GM18520 (cell line): ENCODE measurements around the gene BZW2.
"Not testable (repeated sequence)": the region's sequence is repeated elsewhere in the genome, so short reads cannot be mapped to it uniquely, and the experiment has no call there.

Experiments
- ATAC-seq: cut with Tn5 transposase; IDR thresholded peaks from one replicate; pipeline ENCODE4 v1.9.1; 2021; ENCODE audit not compliant: unreplicated experiment

Gene BZW2

DNA sequence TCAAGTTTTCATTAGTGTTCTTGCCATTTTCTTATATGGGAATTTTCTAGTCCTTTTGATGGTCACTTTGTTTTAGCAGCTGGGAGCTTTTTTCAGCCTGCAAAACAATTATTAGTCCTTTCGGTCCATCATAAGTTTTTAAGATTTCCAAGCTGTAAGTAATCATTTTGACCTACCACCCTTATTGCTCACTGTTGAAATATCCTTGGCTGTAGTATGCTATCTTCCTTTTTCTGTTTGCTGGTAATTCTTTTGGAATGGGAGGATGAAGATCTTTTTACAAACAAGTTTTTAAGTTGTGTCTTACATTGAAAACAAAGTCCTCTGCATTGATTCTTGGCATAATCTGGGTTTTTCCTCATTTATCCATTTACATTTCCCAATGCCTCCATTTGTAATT is 24.0 kb downstream of the BZW2 start:
- no peak for ATAC-seq

DNA sequence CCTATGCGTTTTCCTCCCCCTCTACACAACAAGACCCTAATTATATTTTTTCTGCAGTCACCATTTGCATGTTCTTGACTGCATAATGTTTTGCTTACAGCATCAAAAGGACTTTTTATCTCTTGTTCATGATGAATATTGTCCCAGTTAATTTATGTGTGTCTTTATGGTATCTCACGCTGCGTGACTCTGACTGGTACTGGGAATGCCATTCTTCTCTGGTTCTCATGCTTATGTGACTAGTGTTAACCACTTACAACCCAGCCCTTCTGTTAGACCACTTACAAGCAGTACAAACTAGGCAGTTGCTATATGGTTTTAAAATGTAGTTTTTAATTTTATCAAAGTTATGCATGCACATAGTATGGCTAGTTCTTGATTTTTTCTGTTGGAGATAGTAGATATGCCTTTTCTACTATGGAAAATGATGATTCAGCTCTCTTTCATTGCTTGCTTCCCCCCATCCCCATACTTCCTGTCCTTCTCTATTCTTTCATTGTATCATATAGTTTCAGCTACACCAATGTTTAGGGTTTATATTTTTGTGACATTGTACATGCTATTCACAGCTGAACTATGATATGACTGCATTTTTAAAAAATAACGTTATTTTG is 24.9 kb downstream of the BZW2 start:
- ATAC-seq, result no peak

DNA sequence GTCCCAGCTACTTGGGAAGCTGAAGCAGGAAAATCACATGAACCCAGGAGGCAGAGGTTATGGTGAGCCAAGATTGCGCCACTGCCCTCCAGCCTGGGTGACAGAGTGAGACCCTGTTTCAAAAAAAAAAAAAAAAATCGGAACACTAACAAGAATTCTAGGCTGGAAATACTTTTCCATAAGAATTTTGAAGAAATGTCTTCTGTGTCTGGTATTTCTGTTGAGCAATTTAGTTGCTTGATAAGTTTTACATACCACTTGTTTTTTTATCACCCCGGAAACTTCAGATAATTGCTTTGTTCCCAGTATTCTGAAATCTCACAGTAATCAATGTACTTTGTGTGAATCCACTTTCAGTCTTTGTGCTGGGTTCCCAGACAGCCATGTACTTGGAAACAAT is 25.8 kb downstream of the BZW2 start:
- ATAC-seq, result no peak

- ATAC-seq, result no peak
Observed at GRCh38 chr7:16675277-16675676, 29.3 kb downstream of the BZW2 start.

GRCh38 chr7:16677978-16678494 is 32.1 kb downstream of the BZW2 start:
- ATAC-seq, result no peak

- not testable (repeated sequence) for ATAC-seq
Observed at GRCh38 chr7:16678645-16679566, 32.9 kb downstream of the BZW2 start.

- no peak for ATAC-seq
Observed at GRCh38 chr7:16684935-16685334, 39.0 kb downstream of the BZW2 start.

- ATAC-seq, result no peak
Observed at GRCh38 chr7:16685535-16685934, 39.6 kb downstream of the BZW2 start.

DNA sequence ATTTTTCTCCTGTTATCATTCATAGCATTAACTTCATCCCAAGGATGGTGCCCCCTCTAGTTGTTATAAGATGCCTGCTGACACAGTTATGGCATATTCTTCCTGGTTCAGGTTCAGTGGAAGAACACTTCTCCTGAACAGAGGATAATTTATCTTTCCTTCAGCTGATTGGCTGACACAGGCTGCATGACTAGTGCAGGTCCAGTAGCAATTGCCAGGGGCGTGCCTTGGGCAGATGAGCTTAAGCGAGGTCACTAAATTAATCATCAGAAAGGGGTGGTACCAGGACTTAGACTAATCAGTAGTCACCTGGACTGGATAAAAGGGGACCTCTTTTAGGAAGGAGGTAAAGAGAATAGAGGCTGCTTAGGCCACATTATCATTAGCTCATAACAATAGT is 42.3 kb downstream of the BZW2 start:
- no peak for ATAC-seq

DNA sequence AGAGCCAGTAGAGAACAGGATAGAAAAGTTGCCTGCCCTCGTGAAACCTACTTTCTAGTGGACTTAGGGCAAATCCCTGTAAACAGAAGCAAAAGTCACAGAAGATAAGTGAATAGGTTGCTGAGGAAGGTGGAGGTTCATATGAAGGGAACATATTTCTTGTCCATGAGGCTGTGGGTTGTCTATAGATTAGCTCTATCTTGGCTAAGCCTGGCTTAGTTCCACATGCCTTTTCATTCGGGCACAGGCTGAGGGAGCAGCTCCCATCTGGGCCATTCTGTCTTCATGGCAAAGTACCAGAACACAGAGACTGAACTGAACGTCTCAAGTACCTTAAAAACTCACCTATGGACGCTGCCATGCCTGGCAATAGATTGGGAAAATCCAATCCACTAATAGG is 45.3 kb downstream of the BZW2 start:
- ATAC-seq, result no peak

DNA sequence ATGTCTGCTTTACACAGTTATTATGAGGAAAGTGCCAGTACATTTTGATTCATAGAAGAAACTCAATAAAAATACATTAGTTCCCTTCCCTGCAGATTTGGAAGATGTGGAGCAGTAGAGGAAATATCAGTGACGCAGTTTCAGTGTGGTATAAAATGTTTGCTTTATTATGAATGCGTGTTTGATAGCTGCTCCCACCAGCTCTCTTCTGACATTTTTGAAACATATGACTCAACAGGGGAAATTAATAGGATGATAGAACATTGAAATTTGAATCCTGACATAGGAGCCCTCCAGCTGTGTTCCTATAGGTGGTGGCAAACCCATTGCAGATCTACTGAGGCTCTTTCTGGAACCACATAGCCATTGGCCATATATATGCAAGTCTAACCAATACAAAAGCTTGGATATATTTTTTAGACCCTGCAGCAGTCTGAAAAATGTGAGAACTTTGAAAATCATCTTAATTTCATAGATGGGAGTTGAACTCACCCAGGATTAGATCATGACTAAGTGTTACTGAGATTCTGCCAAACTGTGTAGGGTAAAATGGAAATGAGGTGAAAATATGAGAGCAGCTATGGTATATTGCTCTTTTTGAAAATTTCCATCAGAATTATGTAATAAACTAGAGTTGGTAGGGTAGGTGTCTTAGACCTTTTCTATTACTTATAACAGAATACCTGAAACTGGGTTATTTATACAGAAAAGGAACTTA is 47.8 kb downstream of the BZW2 start:
- no peak for ATAC-seq

DNA sequence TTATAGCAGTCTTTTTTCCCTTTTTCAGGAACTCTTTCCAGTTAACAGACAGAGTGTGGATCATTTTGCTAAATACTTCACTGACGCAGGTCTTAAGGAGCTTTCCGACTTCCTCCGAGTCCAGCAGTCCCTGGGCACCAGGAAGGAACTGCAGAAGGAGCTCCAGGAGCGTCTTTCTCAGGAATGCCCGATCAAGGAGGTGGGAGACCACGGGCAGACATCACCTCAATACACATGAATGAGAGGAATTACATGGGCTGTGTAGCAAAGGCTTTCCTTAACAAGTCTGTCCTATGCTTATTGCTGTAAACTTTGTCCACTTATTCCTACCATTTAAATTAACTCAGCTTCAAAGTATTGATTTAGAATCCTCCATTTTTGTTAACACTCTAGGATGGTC is 48.8 kb downstream of the BZW2 start:
- no peak for ATAC-seq

DNA sequence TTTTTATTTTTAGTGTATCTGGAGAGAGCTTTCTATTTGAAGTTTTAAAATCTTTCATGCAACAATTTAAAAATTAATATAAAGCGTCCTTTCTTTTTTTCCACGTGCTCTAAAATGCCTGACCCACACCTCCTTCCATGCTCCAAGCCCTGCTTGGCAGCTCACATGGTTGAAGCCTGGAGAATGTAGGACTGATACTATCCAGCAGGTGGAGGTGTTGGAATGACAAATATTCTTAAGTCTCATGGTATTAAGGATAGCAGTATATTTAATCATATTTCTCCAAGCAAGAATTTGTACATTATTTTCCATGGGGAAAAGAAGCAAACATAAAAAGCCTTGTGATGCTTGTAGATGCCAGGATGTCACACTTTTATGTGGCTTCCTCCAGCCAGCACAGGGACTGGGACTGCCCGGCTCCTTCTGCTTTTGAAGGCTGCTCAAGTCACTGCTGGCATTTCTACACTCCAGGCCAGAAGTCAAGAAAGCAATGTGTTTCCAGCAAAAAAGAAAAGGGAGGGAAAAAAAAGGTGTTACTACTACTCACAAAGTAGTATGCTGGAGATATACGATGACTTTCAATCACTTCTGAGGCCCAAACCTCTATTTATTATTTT is 49.7 kb downstream of the BZW2 start:
- ATAC-seq, result no peak

GRCh38 chr7:16697507-16698199 is 51.7 kb downstream of the BZW2 start:
- no peak for ATAC-seq

DNA sequence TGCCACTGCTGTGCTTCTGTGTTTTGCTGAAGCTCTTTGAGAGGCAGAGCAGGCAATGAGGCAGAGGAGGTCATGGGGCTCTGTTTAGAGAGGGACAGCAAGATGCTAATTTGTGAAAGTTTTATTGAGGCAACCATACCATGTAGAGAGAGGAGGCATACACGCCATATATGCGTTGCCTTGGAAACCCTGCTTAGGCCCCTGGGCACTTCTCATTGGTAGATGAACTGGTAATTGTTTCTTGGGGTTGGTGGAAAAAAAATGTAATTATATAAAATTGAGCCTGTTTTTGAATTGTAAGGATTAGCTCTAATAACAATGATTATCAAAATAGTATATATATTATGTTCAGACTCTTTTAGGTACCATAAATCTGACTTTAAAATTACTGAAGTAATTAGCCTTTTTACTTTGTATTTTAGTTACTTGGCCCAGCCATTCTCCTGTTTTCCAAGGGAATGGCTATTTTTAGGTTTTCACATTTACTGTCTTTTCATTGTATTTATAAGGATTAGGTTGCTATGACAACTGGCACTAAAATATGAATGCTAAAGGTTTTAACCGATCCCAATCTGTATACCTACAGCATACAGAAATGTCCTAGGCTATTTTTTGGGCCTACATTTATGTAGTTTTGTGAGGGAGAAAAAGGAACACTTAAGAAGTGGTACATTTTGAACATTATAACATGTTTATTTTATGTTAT is 52.4 kb downstream of the BZW2 start:
- ATAC-seq, result no peak

GRCh38 chr7:16702441-16702840 is 56.5 kb downstream of the BZW2 start:
- no peak for ATAC-seq

GRCh38 chr7:16708511-16708910 is 62.5 kb downstream of the BZW2 start:
- no peak for ATAC-seq

- ATAC-seq, result no peak
Observed at GRCh38 chr7:16708980-16709379, 63.0 kb downstream of the BZW2 start.

- no peak for ATAC-seq
Observed at GRCh38 chr7:16710651-16711050, 64.7 kb downstream of the BZW2 start.

- ATAC-seq, result no peak
Observed at GRCh38 chr7:16711730-16712129, 65.7 kb downstream of the BZW2 start.
